GM23338 (cell line): ENCODE results near the gene PPP2R5A. TPM values are rescaled to one million over a fixed set of nuclear protein-coding genes. Genes with fewer than 3 reads are reported as not detected.

Experiments used
- ATAC-seq: fragments of 200-7000 bp; cut with Tn5 transposase; 3 replicates; pipeline ENCODE4 v1.9.1; 2020
- DNase-seq: peaks from one replicate; pipeline ENCODE4 v3.0.0-alpha.2; 2015; ENCODE audit warnings: low spot score
- H2AFZ ChIP-seq: fragments of 200-600 bp; sonication (generic); 2 replicates; pipeline ENCODE4 v1.8.0; 2016; ENCODE audit warnings: antibody characterized with exemption, mild to moderate bottlenecking, moderate library complexity
- H3F3A ChIP-seq: fragments of 200-600 bp; sonication (generic); replicated peaks from 2 replicates; pipeline ENCODE4 v1.8.0; 2017; ENCODE audit warnings: antibody characterized with exemption, mixed run types, low read depth
- H3K27ac ChIP-seq: fragments of 200-600 bp; sonication (generic); 2 replicates; pipeline ENCODE4 v1.6.1; 2016; ENCODE audit warnings: low read depth
- H3K27me3 ChIP-seq: fragments of 200-600 bp; sonication (generic); 2 replicates; pipeline ENCODE4 v1.8.0; 2016; ENCODE audit warnings: mild to moderate bottlenecking, mixed run types, moderate library complexity; ENCODE audit not compliant: insufficient read depth
- H3K36me3 ChIP-seq: fragments of 200-600 bp; sonication (generic); 2 replicates; pipeline ENCODE4 v1.8.0; 2016; ENCODE audit warnings: mild to moderate bottlenecking; ENCODE audit not compliant: insufficient read depth
- H3K4me1 ChIP-seq: fragments of 200-600 bp; sonication (generic); 2 replicates; pipeline ENCODE4 v1.8.0; 2016; ENCODE audit warnings: mild to moderate bottlenecking, moderate library complexity; ENCODE audit not compliant: insufficient read depth
- H3K4me2 ChIP-seq: fragments of 200-600 bp; sonication (generic); 2 replicates; pipeline ENCODE4 v1.7.1; 2017; ENCODE audit warnings: mixed run types
- H3K4me3 ChIP-seq: fragments of 200-600 bp; sonication (generic); 2 replicates; pipeline ENCODE4 v1.6.1; 2016; ENCODE audit warnings: mixed run types
- H3K79me2 ChIP-seq: fragments of 200-600 bp; sonication (generic); replicated peaks from 2 replicates; pipeline ENCODE4 v1.8.0; 2017; ENCODE audit warnings: mild to moderate bottlenecking; ENCODE audit not compliant: insufficient read depth
- H3K9me2 ChIP-seq: fragments of 200-600 bp; sonication (generic); 2 replicates; pipeline ENCODE4 v1.8.0; 2017; ENCODE audit not compliant: insufficient read depth
- H4K20me1 ChIP-seq: fragments of 200-600 bp; sonication (generic); replicated peaks from 2 replicates; pipeline ENCODE4 v1.8.0; 2017; ENCODE audit warnings: mild to moderate bottlenecking; ENCODE audit not compliant: insufficient read depth
- H3K27ac Mint-ChIP-seq: 2 replicates; pipeline ENCODE4 v1.8.0; 2020; ENCODE audit warnings: inconsistent platforms, mild to moderate bottlenecking, moderate library complexity, mixed read lengths
- H3K27me3 Mint-ChIP-seq: 3 replicates; pipeline ENCODE4 v1.8.0; 2022; ENCODE audit warnings: low read depth, mild to moderate bottlenecking, moderate library complexity, mixed read lengths, inconsistent platforms; ENCODE audit not compliant: insufficient read depth, poor library complexity
- H3K36me3 Mint-ChIP-seq: 3 replicates; pipeline ENCODE4 v1.8.0; 2021; ENCODE audit warnings: low read depth, mild to moderate bottlenecking, inconsistent platforms, moderate library complexity, mixed read lengths
- H3K4me1 Mint-ChIP-seq: 3 replicates; pipeline ENCODE4 v1.8.0; 2020; ENCODE audit warnings: mild to moderate bottlenecking, inconsistent platforms, mixed read lengths
- H3K4me3 Mint-ChIP-seq: 3 replicates; pipeline ENCODE4 v1.8.0; 2021; ENCODE audit warnings: moderate library complexity, mild to moderate bottlenecking, inconsistent platforms, mixed read lengths
- H3K9me3 Mint-ChIP-seq: 3 replicates; pipeline ENCODE4 v1.8.0; 2020; ENCODE audit warnings: moderate library complexity, mild to moderate bottlenecking, inconsistent platforms, mixed read lengths
- CREB1 ChIP-seq: fragments of 250-450 bp; sonication (Bioruptor Pico); IDR thresholded peaks from 2 replicates; pipeline ENCODE4 v1.5.0; 2020; ENCODE audit warnings: low read depth, mild to moderate bottlenecking, moderate library complexity
- EZH2 ChIP-seq: fragments of 200-600 bp; sonication (generic); IDR thresholded peaks from one replicate; pipeline ENCODE4 v1.8.0; 2017; ENCODE audit warnings: antibody characterized with exemption, mild to moderate bottlenecking, low read depth; ENCODE audit not compliant: unreplicated experiment
- EZH2phosphoT487 ChIP-seq: fragments of 200-600 bp; sonication (generic); IDR thresholded peaks from one replicate; pipeline ENCODE4 v1.8.1; 2018; ENCODE audit warnings: antibody characterized with exemption; ENCODE audit not compliant: unreplicated experiment
- JUNB ChIP-seq: IDR thresholded peaks from one replicate; pipeline ENCODE4 v1.6.1; 2016; ENCODE audit warnings: antibody characterized with exemption; ENCODE audit not compliant: unreplicated experiment
- NANOG ChIP-seq: IDR thresholded peaks from 2 replicates; pipeline ENCODE4 v1.6.1; 2016; ENCODE audit warnings: antibody characterized with exemption, borderline replicate concordance
- POLR2AphosphoS5 ChIP-seq: IDR thresholded peaks from 2 replicates; pipeline ENCODE4 v1.6.1; 2016; ENCODE audit warnings: antibody characterized with exemption, low read depth
- STAT1 ChIP-seq: IDR thresholded peaks from one replicate; pipeline ENCODE4 v1.6.1; 2016; ENCODE audit warnings: antibody characterized with exemption; ENCODE audit not compliant: unreplicated experiment
- ZNF114 ChIP-seq: fragments of 250-450 bp; sonication (Bioruptor Pico); IDR thresholded peaks from 2 replicates; pipeline ENCODE4 v1.5.0; 2020; ENCODE audit warnings: mild to moderate bottlenecking, moderate library complexity
- ZNF462 ChIP-seq: fragments of 250-450 bp; sonication (Bioruptor Pico); IDR thresholded peaks from 2 replicates; pipeline ENCODE4 v1.5.0; 2020; ENCODE audit warnings: mild to moderate bottlenecking, moderate library complexity
- polyA plus RNA-seq: library from polyadenylated mRNA; unstranded; fragments of >200 nt; fragmentation: Nextera tagmentation; extraction: Ambion mirVana; gene quantifications from 2 replicates; pipeline ENCODE4 v1.2.1, GENCODE V29; 2016
- total RNA-seq: library from RNA; depleted of rRNA; stranded (reverse); fragments of >200 nt; shearing (Covaris generic); gene quantifications from 2 replicates; pipeline ENCODE4 v1.2.3, GENCODE V29; 2014
- TF ChIP-seq, protein P1 (sequence below): IDR thresholded peaks from one replicate; pipeline ENCODE4 v1.6.1; 2018; ENCODE audit warnings: antibody characterized with exemption; ENCODE audit not compliant: unreplicated experiment
- TF ChIP-seq, protein P2 (sequence below): IDR thresholded peaks from 2 replicates; pipeline ENCODE4 v1.6.1; 2016; ENCODE audit warnings: antibody characterized with exemption

PPP2R5A gene
- total and polyA plus RNA-seq, 2 experiments from 2014 or later = 16.2 to 43.5 TPM

DNA sequence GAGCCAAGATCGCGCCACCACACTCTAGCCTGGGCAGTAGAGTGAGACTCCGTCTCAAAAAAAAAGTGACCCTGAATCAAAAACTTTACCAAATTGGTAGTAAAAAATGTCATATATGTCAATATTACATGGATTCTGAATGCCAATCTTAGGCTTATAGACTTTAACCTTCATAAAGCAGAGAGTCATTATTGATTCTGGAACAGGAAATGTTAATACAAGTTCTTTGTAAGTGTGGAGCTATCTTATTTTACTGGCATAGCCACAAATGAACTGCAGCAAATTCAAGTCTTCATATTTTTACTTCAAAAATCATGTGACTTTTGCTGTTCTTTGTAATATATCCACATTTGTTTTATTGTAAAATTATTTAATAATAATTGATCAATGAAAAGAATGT is 41.3 kb downstream of the PPP2R5A start:
- peaks cover 4% of the 10 kb centered on the region for H3K27me3 Mint-ChIP-seq
- ATAC-seq (no peak), DNase-seq (no peak)
- no peak for TF ChIP-seq EZH2phosphoT487
- no peak for TF ChIP-seq POLR2AphosphoS5
- TF ChIP-seq, protein P1, sequence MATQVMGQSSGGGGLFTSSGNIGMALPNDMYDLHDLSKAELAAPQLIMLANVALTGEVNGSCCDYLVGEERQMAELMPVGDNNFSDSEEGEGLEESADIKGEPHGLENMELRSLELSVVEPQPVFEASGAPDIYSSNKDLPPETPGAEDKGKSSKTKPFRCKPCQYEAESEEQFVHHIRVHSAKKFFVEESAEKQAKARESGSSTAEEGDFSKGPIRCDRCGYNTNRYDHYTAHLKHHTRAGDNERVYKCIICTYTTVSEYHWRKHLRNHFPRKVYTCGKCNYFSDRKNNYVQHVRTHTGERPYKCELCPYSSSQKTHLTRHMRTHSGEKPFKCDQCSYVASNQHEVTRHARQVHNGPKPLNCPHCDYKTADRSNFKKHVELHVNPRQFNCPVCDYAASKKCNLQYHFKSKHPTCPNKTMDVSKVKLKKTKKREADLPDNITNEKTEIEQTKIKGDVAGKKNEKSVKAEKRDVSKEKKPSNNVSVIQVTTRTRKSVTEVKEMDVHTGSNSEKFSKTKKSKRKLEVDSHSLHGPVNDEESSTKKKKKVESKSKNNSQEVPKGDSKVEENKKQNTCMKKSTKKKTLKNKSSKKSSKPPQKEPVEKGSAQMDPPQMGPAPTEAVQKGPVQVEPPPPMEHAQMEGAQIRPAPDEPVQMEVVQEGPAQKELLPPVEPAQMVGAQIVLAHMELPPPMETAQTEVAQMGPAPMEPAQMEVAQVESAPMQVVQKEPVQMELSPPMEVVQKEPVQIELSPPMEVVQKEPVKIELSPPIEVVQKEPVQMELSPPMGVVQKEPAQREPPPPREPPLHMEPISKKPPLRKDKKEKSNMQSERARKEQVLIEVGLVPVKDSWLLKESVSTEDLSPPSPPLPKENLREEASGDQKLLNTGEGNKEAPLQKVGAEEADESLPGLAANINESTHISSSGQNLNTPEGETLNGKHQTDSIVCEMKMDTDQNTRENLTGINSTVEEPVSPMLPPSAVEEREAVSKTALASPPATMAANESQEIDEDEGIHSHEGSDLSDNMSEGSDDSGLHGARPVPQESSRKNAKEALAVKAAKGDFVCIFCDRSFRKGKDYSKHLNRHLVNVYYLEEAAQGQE = no peak
- TF ChIP-seq EZH2 = no peak
- no peak for TF ChIP-seq NANOG
- no peak for TF ChIP-seq ZNF462 (CRISPR knock-in tag)
- no peak for TF ChIP-seq CREB1 (CRISPR knock-in tag)
- TF ChIP-seq STAT1 = no peak
- no peak for TF ChIP-seq JUNB
- TF ChIP-seq, protein P2, sequence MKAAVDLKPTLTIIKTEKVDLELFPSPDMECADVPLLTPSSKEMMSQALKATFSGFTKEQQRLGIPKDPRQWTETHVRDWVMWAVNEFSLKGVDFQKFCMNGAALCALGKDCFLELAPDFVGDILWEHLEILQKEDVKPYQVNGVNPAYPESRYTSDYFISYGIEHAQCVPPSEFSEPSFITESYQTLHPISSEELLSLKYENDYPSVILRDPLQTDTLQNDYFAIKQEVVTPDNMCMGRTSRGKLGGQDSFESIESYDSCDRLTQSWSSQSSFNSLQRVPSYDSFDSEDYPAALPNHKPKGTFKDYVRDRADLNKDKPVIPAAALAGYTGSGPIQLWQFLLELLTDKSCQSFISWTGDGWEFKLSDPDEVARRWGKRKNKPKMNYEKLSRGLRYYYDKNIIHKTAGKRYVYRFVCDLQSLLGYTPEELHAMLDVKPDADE = no peak
- TF ChIP-seq ZNF114 (CRISPR knock-in tag) = no peak
- H3K27ac Mint-ChIP-seq = no peak overlapping the region
- peaks cover 18% of the 10 kb centered on the region for H3K79me2 ChIP-seq
- H3K4me3 Mint-ChIP-seq = no peak overlapping the region
- H3K4me1 Mint-ChIP-seq = no peaks in the 10 kb centered on the region
- no peak overlapping the region for H3K27ac ChIP-seq
- no peaks in the 10 kb centered on the region for H3K27me3 ChIP-seq
- H4K20me1 ChIP-seq = no peaks in the 10 kb centered on the region
- H3K4me2 ChIP-seq = no peak overlapping the region
- no peaks in the 10 kb centered on the region; the same call in 1 of the 2 replicates for H3K36me3 ChIP-seq
- H3K36me3 Mint-ChIP-seq = peaks cover 16% of the 10 kb centered on the region
- no peak overlapping the region for H3K4me3 ChIP-seq
- no peak overlapping the region for H2AFZ ChIP-seq
- H3K9me3 Mint-ChIP-seq = peaks cover 8% of the 10 kb centered on the region; the same call in 2 of the 3 replicates
- H3F3A ChIP-seq = no peaks in the 10 kb centered on the region
- H3K4me1 ChIP-seq = no peaks in the 10 kb centered on the region
- H3K9me2 ChIP-seq = no peaks in the 10 kb centered on the region
